ENCODE data around the gene SIM1.

SIM1 gene

GRCh38 chr6:100381111-100381510 lies 83.6 kb downstream of the SIM1 start:
- H3K23ac ChIP-seq (ENCODE audit: low read length) = no peak overlapping the region
- no peak overlapping the region for H2BK15ac ChIP-seq (replicated peaks; ENCODE audit: low read depth)
- WGBS (ENCODE audit: extremely low coverage, insufficient coverage, low lambda C conversion rate) = no CpG with 5 or more reads among the region's 6 CpGs

GRCh38 chr6:100379386-100379785 lies 85.3 kb downstream of the SIM1 start:
- Histone ChIP-seq H3K4me2 (ENCODE audit: low read length) (no peak overlapping the region), H3K36me3 (ENCODE audit: control insufficient read depth, insufficient read depth, low read length) (no peaks in the 10 kb centered on the region), H4K5ac (ENCODE audit: low read length) (no peak overlapping the region), H3K79me2 (ENCODE audit: control insufficient read depth, insufficient read depth, low read length) (no peaks in the 10 kb centered on the region), H4K8ac (ENCODE audit: low read depth, low read length) (no peak overlapping the region), H3K4me1 (ENCODE audit: control insufficient read depth, low read depth, low read length) (no peaks in the 10 kb centered on the region), H3K4ac (ENCODE audit: low read depth, low read length) (no peak overlapping the region), H3K9ac (ENCODE audit: low read length) (no peak overlapping the region), H3K27me3 (ENCODE audit: insufficient read depth, low read length, poor library complexity) (no peaks in the 10 kb centered on the region), H2AK5ac (ENCODE audit: low read length) (no peak overlapping the region), H3K27ac (ENCODE audit: low read depth, low read length) (no peak overlapping the region), H3K18ac (ENCODE audit: low read length) (no peak overlapping the region), H3K23ac (ENCODE audit: low read length) (no peak overlapping the region), H3K4me3 (ENCODE audit: low read length) (no peak overlapping the region), H3K79me1 (ENCODE audit: low read length) (no peaks in the 10 kb centered on the region), H2BK120ac (ENCODE audit: low read depth, low read length) (no peak overlapping the region), H2BK5ac (ENCODE audit: low read length) (no peak overlapping the region), H2BK15ac (replicated peaks; ENCODE audit: low read depth) (no peak overlapping the region), H3K56ac (ENCODE audit: low read length) (no peak overlapping the region)
- DNase-seq = no peak
- no CpG with 5 or more reads among the region's 3 CpGs for WGBS (ENCODE audit: extremely low coverage, insufficient coverage, low lambda C conversion rate)

More at GRCh38 chr6:100381111-100381510, 83.6 kb downstream of the SIM1 start:
- Histone ChIP-seq H3K9ac (ENCODE audit: low read length) (no peak overlapping the region), H3K79me2 (ENCODE audit: control insufficient read depth, insufficient read depth, low read length) (no peaks in the 10 kb centered on the region), H3K79me1 (ENCODE audit: low read length) (no peaks in the 10 kb centered on the region), H3K4ac (ENCODE audit: low read depth, low read length) (no peak overlapping the region), H3K18ac (ENCODE audit: low read length) (no peak overlapping the region), H4K5ac (ENCODE audit: low read length) (no peak overlapping the region), H3K27me3 (ENCODE audit: insufficient read depth, low read length, poor library complexity) (no peaks in the 10 kb centered on the region), H2BK5ac (ENCODE audit: low read length) (no peak overlapping the region), H3K4me1 (ENCODE audit: control insufficient read depth, low read depth, low read length) (no peaks in the 10 kb centered on the region), H4K8ac (ENCODE audit: low read depth, low read length) (no peak overlapping the region), H3K36me3 (ENCODE audit: control insufficient read depth, insufficient read depth, low read length) (no peaks in the 10 kb centered on the region), H3K27ac (ENCODE audit: low read depth, low read length) (no peak overlapping the region), H2BK120ac (ENCODE audit: low read depth, low read length) (no peak overlapping the region), H3K4me3 (ENCODE audit: low read length) (no peak overlapping the region), H3K4me2 (ENCODE audit: low read length) (no peak overlapping the region), H2AK5ac (ENCODE audit: low read length) (no peak overlapping the region), H3K56ac (ENCODE audit: low read length) (no peak overlapping the region)
- no peak for DNase-seq

GRCh38 chr6:100378576-100378975 lies 86.1 kb downstream of the SIM1 start:
- Histone ChIP-seq H2BK15ac (replicated peaks; ENCODE audit: low read depth) (no peak overlapping the region), H2AK5ac (ENCODE audit: low read length) (no peak overlapping the region), H3K27ac (ENCODE audit: low read depth, low read length) (no peak overlapping the region), H3K4ac (ENCODE audit: low read depth, low read length) (no peak overlapping the region), H3K4me3 (ENCODE audit: low read length) (no peak overlapping the region), H3K27me3 (ENCODE audit: insufficient read depth, low read length, poor library complexity) (no peaks in the 10 kb centered on the region), H2BK5ac (ENCODE audit: low read length) (no peak overlapping the region), H3K79me1 (ENCODE audit: low read length) (no peaks in the 10 kb centered on the region), H3K79me2 (ENCODE audit: control insufficient read depth, insufficient read depth, low read length) (no peaks in the 10 kb centered on the region), H3K9ac (ENCODE audit: low read length) (no peak overlapping the region), H3K4me1 (ENCODE audit: control insufficient read depth, low read depth, low read length) (no peaks in the 10 kb centered on the region), H4K8ac (ENCODE audit: low read depth, low read length) (no peak overlapping the region), H3K4me2 (ENCODE audit: low read length) (no peak overlapping the region), H3K56ac (ENCODE audit: low read length) (no peak overlapping the region), H4K5ac (ENCODE audit: low read length) (no peak overlapping the region), H3K23ac (ENCODE audit: low read length) (no peak overlapping the region), H3K18ac (ENCODE audit: low read length) (no peak overlapping the region), H2BK120ac (ENCODE audit: low read depth, low read length) (no peak overlapping the region), H3K36me3 (ENCODE audit: control insufficient read depth, insufficient read depth, low read length) (no peaks in the 10 kb centered on the region)
- no peak for DNase-seq
- WGBS (ENCODE audit: extremely low coverage, insufficient coverage, low lambda C conversion rate) = no CpG with 5 or more reads among the region's 2 CpGs

DNA sequence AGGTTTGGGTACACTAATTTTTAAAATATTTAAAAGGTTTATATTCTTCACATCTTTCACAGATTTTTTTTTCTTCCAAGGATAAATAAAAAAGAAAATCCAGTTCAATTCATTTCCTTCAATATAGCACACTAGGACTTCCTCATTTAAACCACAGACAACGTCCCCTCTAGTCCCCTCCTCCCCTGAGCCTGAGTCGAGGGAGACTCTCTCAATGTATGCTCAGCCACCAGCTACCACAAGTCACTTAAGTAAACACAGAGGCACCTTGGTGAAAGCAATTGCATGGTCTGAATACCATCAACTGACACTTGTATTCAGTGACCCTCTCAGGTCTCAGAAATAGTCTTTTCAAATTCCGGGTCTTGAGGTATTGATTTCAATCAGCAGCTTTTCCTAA lies 88.6 kb downstream of the SIM1 start:
- H3K79me1 ChIP-seq (ENCODE audit: low read length) = no peaks in the 10 kb centered on the region

GRCh38 chr6:100372326-100373091 lies 92.2 kb downstream of the SIM1 start:
- H3K18ac ChIP-seq (ENCODE audit: low read length) = no peak overlapping the region

More for the DNA sequence above, 88.6 kb downstream of the SIM1 start:
- H3K27ac ChIP-seq (ENCODE audit: low read depth, low read length) = no peak overlapping the region
- H3K4me2 ChIP-seq (ENCODE audit: low read length) = no peak overlapping the region
- no peak overlapping the region for H3K4ac ChIP-seq (ENCODE audit: low read depth, low read length)
- H3K9ac ChIP-seq (ENCODE audit: low read length) = no peak overlapping the region
- H3K27me3 ChIP-seq (ENCODE audit: insufficient read depth, low read length, poor library complexity) = no peaks in the 10 kb centered on the region
- H2BK5ac ChIP-seq (ENCODE audit: low read length) = no peak overlapping the region
- H4K8ac ChIP-seq (ENCODE audit: low read depth, low read length) = no peak overlapping the region
- no CpG with 5 or more reads among the region's 3 CpGs for WGBS (ENCODE audit: extremely low coverage, insufficient coverage, low lambda C conversion rate)
- peak; percentile 57 for DNase-seq
- no peak overlapping the region for H3K23ac ChIP-seq (ENCODE audit: low read length)
- H3K4me1 ChIP-seq (ENCODE audit: control insufficient read depth, low read depth, low read length) = peaks cover 2% of the 10 kb centered on the region
- no peak overlapping the region for H4K5ac ChIP-seq (ENCODE audit: low read length)
- H2BK15ac ChIP-seq (replicated peaks; ENCODE audit: low read depth) = no peak overlapping the region
- H3K56ac ChIP-seq (ENCODE audit: low read length) = no peak overlapping the region
- H2BK120ac ChIP-seq (ENCODE audit: low read depth, low read length) = no peak overlapping the region
- no peak overlapping the region for H3K18ac ChIP-seq (ENCODE audit: low read length)
- H3K79me2 ChIP-seq (ENCODE audit: control insufficient read depth, insufficient read depth, low read length) = no peaks in the 10 kb centered on the region
- H2AK5ac ChIP-seq (ENCODE audit: low read length) = no peak overlapping the region
- H3K36me3 ChIP-seq (ENCODE audit: control insufficient read depth, insufficient read depth, low read length) = no peaks in the 10 kb centered on the region
- H3K4me3 ChIP-seq (ENCODE audit: low read length) = no peak overlapping the region

DNA sequence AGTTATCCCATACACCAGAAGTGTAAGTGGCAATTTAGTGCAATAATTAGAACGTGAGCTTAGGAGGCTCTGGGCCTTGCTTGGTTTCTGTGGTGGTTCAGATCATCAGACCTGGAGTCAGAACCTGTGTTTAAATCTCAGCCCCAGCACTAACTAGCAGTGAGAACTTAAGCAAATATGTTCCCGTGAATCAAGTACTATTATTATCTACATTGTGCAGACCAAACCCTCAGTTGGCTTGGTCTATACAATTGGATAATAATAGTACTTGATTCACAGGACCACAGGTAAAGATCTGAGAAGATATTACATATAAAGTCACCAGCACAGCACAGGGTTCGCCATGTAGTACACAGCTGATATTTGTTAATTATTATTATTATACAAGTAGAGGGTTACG lies 93.1 kb downstream of the SIM1 start:
- H3K4me1 ChIP-seq (ENCODE audit: control insufficient read depth, low read depth, low read length) = peaks cover 2% of the 10 kb centered on the region
- H4K8ac ChIP-seq (ENCODE audit: low read depth, low read length) = no peak overlapping the region
- no peak overlapping the region for H2BK15ac ChIP-seq (replicated peaks; ENCODE audit: low read depth)
- DNase-seq = no peak
- no peak overlapping the region for H3K18ac ChIP-seq (ENCODE audit: low read length)
- no peaks in the 10 kb centered on the region for H3K79me1 ChIP-seq (ENCODE audit: low read length)
- H3K4me3 ChIP-seq (ENCODE audit: low read length) = no peak overlapping the region
- no peak overlapping the region for H4K5ac ChIP-seq (ENCODE audit: low read length)
- H3K27ac ChIP-seq (ENCODE audit: low read depth, low read length) = no peak overlapping the region
- H2AK5ac ChIP-seq (ENCODE audit: low read length) = no peak overlapping the region
- no peak overlapping the region for H3K4me2 ChIP-seq (ENCODE audit: low read length)
- no peak overlapping the region for H3K9ac ChIP-seq (ENCODE audit: low read length)
- no peak overlapping the region for H2BK120ac ChIP-seq (ENCODE audit: low read depth, low read length)
- no peak overlapping the region for H2BK5ac ChIP-seq (ENCODE audit: low read length)
- no peaks in the 10 kb centered on the region for H3K27me3 ChIP-seq (ENCODE audit: insufficient read depth, low read length, poor library complexity)
- no peak overlapping the region for H3K23ac ChIP-seq (ENCODE audit: low read length)
- H3K79me2 ChIP-seq (ENCODE audit: control insufficient read depth, insufficient read depth, low read length) = no peaks in the 10 kb centered on the region
- no CpG with 5 or more reads among the region's 4 CpGs for WGBS (ENCODE audit: extremely low coverage, insufficient coverage, low lambda C conversion rate)
- no peak overlapping the region for H3K56ac ChIP-seq (ENCODE audit: low read length)
- no peak overlapping the region for H3K4ac ChIP-seq (ENCODE audit: low read depth, low read length)
- no peaks in the 10 kb centered on the region for H3K36me3 ChIP-seq (ENCODE audit: control insufficient read depth, insufficient read depth, low read length)

More at GRCh38 chr6:100372326-100373091, 92.2 kb downstream of the SIM1 start:
- H3K23ac ChIP-seq (ENCODE audit: low read length) = no peak overlapping the region
- no peaks in the 10 kb centered on the region for H3K27me3 ChIP-seq (ENCODE audit: insufficient read depth, low read length, poor library complexity)
- no peak overlapping the region for H2BK5ac ChIP-seq (ENCODE audit: low read length)
- peaks cover 2% of the 10 kb centered on the region for H3K4me1 ChIP-seq (ENCODE audit: control insufficient read depth, low read depth, low read length)
- H3K4me2 ChIP-seq (ENCODE audit: low read length) = no peak overlapping the region
- H2BK15ac ChIP-seq (replicated peaks; ENCODE audit: low read depth) = no peak overlapping the region
- no peak overlapping the region for H3K27ac ChIP-seq (ENCODE audit: low read depth, low read length)
- H3K36me3 ChIP-seq (ENCODE audit: control insufficient read depth, insufficient read depth, low read length) = no peaks in the 10 kb centered on the region
- H2AK5ac ChIP-seq (ENCODE audit: low read length) = no peak overlapping the region
- H3K9ac ChIP-seq (ENCODE audit: low read length) = no peak overlapping the region
- H2BK120ac ChIP-seq (ENCODE audit: low read depth, low read length) = no peak overlapping the region
- H3K4me3 ChIP-seq (ENCODE audit: low read length) = no peak overlapping the region
- H3K4ac ChIP-seq (ENCODE audit: low read depth, low read length) = no peak overlapping the region
- H4K8ac ChIP-seq (ENCODE audit: low read depth, low read length) = no peak overlapping the region
- WGBS (ENCODE audit: extremely low coverage, insufficient coverage, low lambda C conversion rate) = no CpG with 5 or more reads among the region's 11 CpGs
- no peak overlapping the region for H3K56ac ChIP-seq (ENCODE audit: low read length)
- no peak overlapping the region for H4K5ac ChIP-seq (ENCODE audit: low read length)
- no peaks in the 10 kb centered on the region for H3K79me1 ChIP-seq (ENCODE audit: low read length)
- no peak for DNase-seq
- no peaks in the 10 kb centered on the region for H3K79me2 ChIP-seq (ENCODE audit: control insufficient read depth, insufficient read depth, low read length)
